K562 (cell line): ENCODE results near the gene C6orf163. TPM values are rescaled to one million over a fixed set of nuclear protein-coding genes. Genes with fewer than 3 reads are reported as not detected.

Source experiments
- ATF1 ChIP-seq, 2 experiments: fragments of 450-650 bp in 1 of 2; IDR thresholded peaks; 2 replicates each; pipeline ENCODE4 v1.6.1; 2016; ENCODE audit warnings: missing compliant biosample characterization in 1 of 2, missing genetic modification characterization in 1 of 2
- BMI1 ChIP-seq: fragments of 150-350 bp; IDR thresholded peaks from 2 replicates; pipeline ENCODE4 v1.6.1; 2014; ENCODE audit warnings: low read length
- CEBPG ChIP-seq, 3 experiments: fragments of 200-800 bp in 1 of 3; sonication (Bioruptor generic) in 1 of 3; sonication (generic) in 1 of 3; formaldehyde crosslinking in 1 of 3; IDR thresholded peaks in 2 of 3; conservative IDR thresholded peaks in 1 of 3; 2 replicates each; pipeline versions ENCODE4 v1.6.1 to v1.8.0; 2016 to 2022; ENCODE audit warnings: missing compliant biosample characterization in 2 of 3, missing genetic modification characterization in 2 of 3, mild to moderate bottlenecking in 1 of 3, missing genetic modification reagents in 1 of 3
- E2F6 ChIP-seq, 2 experiments: IDR thresholded peaks; 2 replicates each; pipeline ENCODE4 v1.6.1; 2011; ENCODE audit warnings: borderline replicate concordance in 1 of 2, control low read depth in 1 of 2, low read depth in 1 of 2, low read length in 1 of 2, mild to moderate bottlenecking in 1 of 2, mixed read lengths in 1 of 2, moderate library complexity in 1 of 2; ENCODE audit not compliant: insufficient read depth in 1 of 2, insufficient read length in 1 of 2, poor library complexity in 1 of 2, severe bottlenecking in 1 of 2; ENCODE audit errors: extremely low read depth in 1 of 2
- EGR1 ChIP-seq: fragments of 450-650 bp; conservative IDR thresholded peaks from 2 replicates; pipeline ENCODE4 v1.6.1; 2017; ENCODE audit warnings: mild to moderate bottlenecking
- HMGN3 ChIP-seq: IDR thresholded peaks from 2 replicates; pipeline ENCODE4 v1.6.1; 2011; ENCODE audit warnings: borderline replicate concordance, low read depth, mild to moderate bottlenecking, mixed read lengths, low read length; ENCODE audit not compliant: insufficient read length; ENCODE audit errors: extremely low read depth
- LARP7 ChIP-seq: fragments of 450-650 bp; IDR thresholded peaks from 2 replicates; pipeline ENCODE4 v1.6.1; 2016
- NR2C2 ChIP-seq, 2 experiments: fragments of 200-800 bp in 1 of 2; sonication (Bioruptor generic) in 1 of 2; sonication (generic) in 1 of 2; formaldehyde crosslinking in 1 of 2; IDR thresholded peaks; 2 replicates each; pipeline versions ENCODE4 v1.6.1 to v1.8.0; 2016 to 2022; ENCODE audit warnings: mild to moderate bottlenecking in 1 of 2, missing compliant biosample characterization in 1 of 2, missing genetic modification characterization in 1 of 2, missing genetic modification reagents in 1 of 2
- RAD21 ChIP-seq, 2 experiments: fragments of 250-450 bp in 1 of 2; fragments of 450-650 bp in 1 of 2; sonication (Bioruptor Pico) in 1 of 2; formaldehyde crosslinking in 1 of 2; IDR thresholded peaks in 1 of 2; conservative IDR thresholded peaks in 1 of 2; 2 replicates each; pipeline versions ENCODE4 v1.4.0 to v1.8.0; 2020 to 2022; ENCODE audit warnings: mild to moderate bottlenecking in 2 of 2, moderate library complexity in 1 of 2
- RCOR1 ChIP-seq, 2 experiments: IDR thresholded peaks; 2 replicates each; pipeline ENCODE4 v1.6.1; 2012; ENCODE audit warnings: low read depth in 2 of 2, low read length in 2 of 2, borderline replicate concordance in 1 of 2, improper control_type of control experiment in 1 of 2
- SP2 ChIP-seq: IDR thresholded peaks from 2 replicates; pipeline ENCODE4 v1.6.1; 2011; ENCODE audit warnings: mild to moderate bottlenecking, low read depth, low read length, moderate library complexity; ENCODE audit not compliant: poor library complexity, severe bottlenecking; ENCODE audit errors: extremely low read depth
- SUPT5H ChIP-seq: fragments of 450-650 bp; IDR thresholded peaks from 2 replicates; pipeline ENCODE4 v1.6.1; 2016
- ZBTB7A ChIP-seq: IDR thresholded peaks from 2 replicates; pipeline ENCODE4 v1.6.1; 2011; ENCODE audit warnings: low read depth, mild to moderate bottlenecking, low read length, moderate library complexity, borderline replicate concordance; ENCODE audit not compliant: control insufficient read depth
- ZNF165 ChIP-seq: fragments of 250-450 bp; sonication (Bioruptor Pico); IDR thresholded peaks from 2 replicates; pipeline ENCODE4 v1.4.0; 2020; ENCODE audit warnings: borderline replicate concordance
- ZNF445 ChIP-seq: fragments of 250-450 bp; sonication (Bioruptor Pico); IDR thresholded peaks from 2 replicates; pipeline ENCODE4 v1.4.0; 2020; ENCODE audit warnings: low read depth, mild to moderate bottlenecking, moderate library complexity
- polyA plus RNA-seq, 8 experiments: library from polyadenylated mRNA; depleted of rRNA in 4 of 8; stranded (reverse) in 5 of 8; unstranded in 3 of 8; fragments of >200 nt; fragmentation: Nextera tagmentation in 2 of 8; fragmentation: Illumina TruSeq in 1 of 8; extraction: Ambion mirVana in 2 of 8; extraction: Trizol in 1 of 8; gene quantifications; 2 replicates each; pipeline versions ENCODE4 v1.2.1 to v1.2.3, GENCODE V29; 2011 to 2014; ENCODE audit warnings: inconsistent platforms in 1 of 8, missing spikeins in 1 of 8
- total RNA-seq, 7 experiments: library from RNA; depleted of rRNA in 6 of 7; stranded (reverse); fragments of >200 nt in 6 of 7; fragmentation: Illumina TruSeq in 2 of 7; extraction: Trizol in 2 of 7; gene quantifications; 2 replicates each; pipeline versions ENCODE4 v1.2.1 to v1.2.3, GENCODE V29; 2011 to 2021; ENCODE audit warnings: low replicate concordance in 1 of 7
- TF ChIP-seq, protein P1 (sequence below): IDR thresholded peaks from 2 replicates; pipeline ENCODE4 v1.6.1; 2011; ENCODE audit warnings: borderline replicate concordance, low read depth, mild to moderate bottlenecking, moderate library complexity, low read length; ENCODE audit not compliant: insufficient read depth, poor library complexity, severe bottlenecking
- TF ChIP-seq, protein P2 (sequence below), 3 experiments: IDR thresholded peaks in 2 of 3; conservative IDR thresholded peaks in 1 of 3; 2 replicates each; pipeline ENCODE4 v1.5.1; 2011 to 2012; ENCODE audit warnings: low read length in 3 of 3, mild to moderate bottlenecking in 3 of 3, control low read depth in 2 of 3, improper control_type of control experiment in 1 of 3, inconsistent platforms in 1 of 3, low read depth in 1 of 3, mixed read lengths in 1 of 3, moderate library complexity in 1 of 3; ENCODE audit not compliant: insufficient read depth in 2 of 3
- TF ChIP-seq, protein P3 (sequence below): fragments of 250-450 bp; sonication (Bioruptor Pico); IDR thresholded peaks from 2 replicates; pipeline ENCODE4 v1.8.0; 2021; ENCODE audit warnings: moderate library complexity, mild to moderate bottlenecking, inconsistent platforms

C6orf163 gene
- total and polyA plus RNA-seq, 9 of the 15 experiments (the other 6 are each of a cell fraction or from before 2014, with no cell fraction given): 0.67 to 4.7 (median 1.5) TPM

GRCh38 chr6:87322304-87323212, 22.1 kb upstream of the C6orf163 start, which contains the start of gene SMIM8 (continued):
- TF ChIP-seq, protein P1, sequence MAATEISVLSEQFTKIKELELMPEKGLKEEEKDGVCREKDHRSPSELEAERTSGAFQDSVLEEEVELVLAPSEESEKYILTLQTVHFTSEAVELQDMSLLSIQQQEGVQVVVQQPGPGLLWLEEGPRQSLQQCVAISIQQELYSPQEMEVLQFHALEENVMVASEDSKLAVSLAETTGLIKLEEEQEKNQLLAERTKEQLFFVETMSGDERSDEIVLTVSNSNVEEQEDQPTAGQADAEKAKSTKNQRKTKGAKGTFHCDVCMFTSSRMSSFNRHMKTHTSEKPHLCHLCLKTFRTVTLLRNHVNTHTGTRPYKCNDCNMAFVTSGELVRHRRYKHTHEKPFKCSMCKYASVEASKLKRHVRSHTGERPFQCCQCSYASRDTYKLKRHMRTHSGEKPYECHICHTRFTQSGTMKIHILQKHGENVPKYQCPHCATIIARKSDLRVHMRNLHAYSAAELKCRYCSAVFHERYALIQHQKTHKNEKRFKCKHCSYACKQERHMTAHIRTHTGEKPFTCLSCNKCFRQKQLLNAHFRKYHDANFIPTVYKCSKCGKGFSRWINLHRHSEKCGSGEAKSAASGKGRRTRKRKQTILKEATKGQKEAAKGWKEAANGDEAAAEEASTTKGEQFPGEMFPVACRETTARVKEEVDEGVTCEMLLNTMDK: peak; percentile 94
- TF ChIP-seq NR2C2 (CRISPR knock-in tag; IDR thresholded peaks at IDR 0.05) (no peak), NR2C2 (tag; IDR thresholded peaks at IDR 0.05) (peak; percentile 80), CEBPG (CRISPR knock-in tag; IDR thresholded peaks at IDR 0.05) (no peak), CEBPG (tag; conservative IDR thresholded peaks at IDR 0.05 in 1 of 2, IDR thresholded peaks at IDR 0.05 in 1 of 2) (no peak), RCOR1 (IDR thresholded peaks at IDR 0.05; ENCODE audit: borderline replicate concordance in 1 of 2, low read depth in 2 of 2, low read length in 2 of 2) (peak in 1 of 2 experiments; percentile 64; a peak in 2 of 4 replicates), ATF1 (CRISPR knock-in tag; IDR thresholded peaks at IDR 0.05) (no peak), ATF1 (tag; IDR thresholded peaks at IDR 0.05) (peak; percentile 59; the same call in 1 of the 2 replicates), SP2 (peak; percentile 91), ZNF165 (no peak), EGR1 (no peak), BMI1 (no peak), E2F6 (IDR thresholded peaks at IDR 0.05; ENCODE audit: borderline replicate concordance in 1 of 2, extremely low read depth in 1 of 2, insufficient read depth in 1 of 2, insufficient read length in 1 of 2, low read depth in 1 of 2, low read length in 1 of 2, poor library complexity in 1 of 2, severe bottlenecking in 1 of 2) (peak in 1 of 2 experiments; percentile 48), SUPT5H (peak; percentile 93), ZNF445 (CRISPR knock-in tag) (no peak), RAD21 (CRISPR knock-in tag; conservative IDR thresholded peaks at IDR 0.05 in 1 of 2, IDR thresholded peaks at IDR 0.05 in 1 of 2) (peak in 1 of 2 experiments; percentile 51; a peak in 3 of 4 replicates), ZBTB7A (peak; percentile 97), LARP7 (no peak), HMGN3 (peak; percentile 87)
- TF ChIP-seq, protein P2, sequence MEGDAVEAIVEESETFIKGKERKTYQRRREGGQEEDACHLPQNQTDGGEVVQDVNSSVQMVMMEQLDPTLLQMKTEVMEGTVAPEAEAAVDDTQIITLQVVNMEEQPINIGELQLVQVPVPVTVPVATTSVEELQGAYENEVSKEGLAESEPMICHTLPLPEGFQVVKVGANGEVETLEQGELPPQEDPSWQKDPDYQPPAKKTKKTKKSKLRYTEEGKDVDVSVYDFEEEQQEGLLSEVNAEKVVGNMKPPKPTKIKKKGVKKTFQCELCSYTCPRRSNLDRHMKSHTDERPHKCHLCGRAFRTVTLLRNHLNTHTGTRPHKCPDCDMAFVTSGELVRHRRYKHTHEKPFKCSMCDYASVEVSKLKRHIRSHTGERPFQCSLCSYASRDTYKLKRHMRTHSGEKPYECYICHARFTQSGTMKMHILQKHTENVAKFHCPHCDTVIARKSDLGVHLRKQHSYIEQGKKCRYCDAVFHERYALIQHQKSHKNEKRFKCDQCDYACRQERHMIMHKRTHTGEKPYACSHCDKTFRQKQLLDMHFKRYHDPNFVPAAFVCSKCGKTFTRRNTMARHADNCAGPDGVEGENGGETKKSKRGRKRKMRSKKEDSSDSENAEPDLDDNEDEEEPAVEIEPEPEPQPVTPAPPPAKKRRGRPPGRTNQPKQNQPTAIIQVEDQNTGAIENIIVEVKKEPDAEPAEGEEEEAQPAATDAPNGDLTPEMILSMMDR (IDR thresholded peaks at IDR 0.05 in 2 of 3, conservative IDR thresholded peaks at IDR 0.05 in 1 of 3; ENCODE audit: insufficient read depth in 2 of 3, low read depth in 1 of 3, low read length in 3 of 3): peak; percentile 94 to 96 (median 96)
- TF ChIP-seq, protein P3, sequence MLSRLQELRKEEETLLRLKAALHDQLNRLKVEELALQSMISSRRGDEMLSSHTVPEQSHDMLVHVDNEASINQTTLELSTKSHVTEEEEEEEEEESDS: no peak
